ENCODE results near the gene C1orf226. TPM values are rescaled to one million over a fixed set of nuclear protein-coding genes. Genes with fewer than 3 reads are reported as not detected.

C1orf226 gene
- polyA plus RNA-seq, 1 donor (not counting 4 experiments of a cell fraction or from before 2014, with no cell fraction given) = 0.12 TPM

- H3K9me1 ChIP-seq (ENCODE audit: control insufficient read depth, extremely low read depth, insufficient read depth, low read length) = no peaks in the 10 kb centered on the region
- H3K27me3 ChIP-seq (ENCODE audit: control insufficient read depth, extremely low read depth, insufficient read depth, low read length) = peaks cover 6% of the 10 kb centered on the region
- no peak overlapping the region for H3K4me3 ChIP-seq (ENCODE audit: control insufficient read depth in 2 of 3, extremely low read depth in 1 of 3, insufficient read depth in 2 of 3, low read depth in 1 of 3, low read length in 3 of 3)
- H4K20me1 ChIP-seq (ENCODE audit: control insufficient read depth, extremely low read depth, insufficient read depth, low read length) = no peaks in the 10 kb centered on the region
- no peaks in the 10 kb centered on the region for H3K4me1 ChIP-seq (ENCODE audit: control insufficient read depth, extremely low read depth, insufficient read depth, low read length)
- no peak overlapping the region for H3K27ac ChIP-seq (ENCODE audit: control insufficient read depth, insufficient read depth, low read length)
- H3K79me2 ChIP-seq (ENCODE audit: control insufficient read depth, insufficient read depth, low read length) = no peaks in the 10 kb centered on the region
- no peak for TF ChIP-seq EZH2 (IDR thresholded peaks at IDR 0.05; ENCODE audit: low read length)
- TF ChIP-seq CTCF (optimal IDR thresholded peaks at IDR 0.05 in 1 of 3, IDR thresholded peaks at IDR 0.05 in 1 of 3, conservative IDR thresholded peaks at IDR 0.05 in 1 of 3; ENCODE audit: extremely low read depth in 1 of 3, insufficient read depth in 2 of 3, low read length in 3 of 3) = no peak
- no peak overlapping the region for H3K9ac ChIP-seq (ENCODE audit: control insufficient read depth, extremely low read depth, insufficient read depth, low read length)
- H2AFZ ChIP-seq (ENCODE audit: control insufficient read depth, low read length) = no peak overlapping the region
- H3K9me3 ChIP-seq (ENCODE audit: control insufficient read depth, low read depth, low read length) = no peaks in the 10 kb centered on the region
- dilution Hi-C loops (cut with MboI; ENCODE audit: extremely low pct_ligation_motif_present, low sequenced_read_pairs) = no loop called here
- no peak for FAIRE-seq
- H3K36me3 ChIP-seq (ENCODE audit: control insufficient read depth in 2 of 2, extremely low read depth in 1 of 2, insufficient read depth in 2 of 2, low read length in 2 of 2) = no peaks in the 10 kb centered on the region
- no peak for DNase-seq (ENCODE audit: low read depth, low spot score)
- H3K4me2 ChIP-seq (ENCODE audit: control insufficient read depth, extremely low read depth, insufficient read depth, low read depth, low read length) = no peak overlapping the region
Measured at GRCh38 chr1:162361349-162361748, 20.2 kb upstream of the C1orf226 start.

- no peak overlapping the region for H3K4me2 ChIP-seq (ENCODE audit: control insufficient read depth, extremely low read depth, insufficient read depth, low read depth, low read length)
- H3K9me3 ChIP-seq (ENCODE audit: control insufficient read depth, low read depth, low read length) = no peaks in the 10 kb centered on the region
- no peaks in the 10 kb centered on the region for H3K9me1 ChIP-seq (ENCODE audit: control insufficient read depth, extremely low read depth, insufficient read depth, low read length)
- FAIRE-seq = no peak
- H3K9ac ChIP-seq (ENCODE audit: control insufficient read depth, extremely low read depth, insufficient read depth, low read length) = no peak overlapping the region
- H3K4me3 ChIP-seq (ENCODE audit: control insufficient read depth in 2 of 3, extremely low read depth in 1 of 3, insufficient read depth in 2 of 3, low read depth in 1 of 3, low read length in 3 of 3) = no peak overlapping the region
- no peaks in the 10 kb centered on the region for H3K36me3 ChIP-seq (ENCODE audit: control insufficient read depth in 2 of 2, extremely low read depth in 1 of 2, insufficient read depth in 2 of 2, low read length in 2 of 2)
- dilution Hi-C loops (cut with MboI; ENCODE audit: extremely low pct_ligation_motif_present, low sequenced_read_pairs) = no loop called here
- H3K4me1 ChIP-seq (ENCODE audit: control insufficient read depth, extremely low read depth, insufficient read depth, low read length) = no peaks in the 10 kb centered on the region
- H3K27me3 ChIP-seq (ENCODE audit: control insufficient read depth, extremely low read depth, insufficient read depth, low read length) = peaks cover 6% of the 10 kb centered on the region
- DNase-seq (ENCODE audit: low read depth, low spot score) = no peak
- TF ChIP-seq EZH2 (IDR thresholded peaks at IDR 0.05; ENCODE audit: low read length) = no peak
- TF ChIP-seq CTCF (optimal IDR thresholded peaks at IDR 0.05 in 1 of 3, IDR thresholded peaks at IDR 0.05 in 1 of 3, conservative IDR thresholded peaks at IDR 0.05 in 1 of 3; ENCODE audit: extremely low read depth in 1 of 3, insufficient read depth in 2 of 3, low read length in 3 of 3) = no peak
- H3K79me2 ChIP-seq (ENCODE audit: control insufficient read depth, insufficient read depth, low read length) = no peaks in the 10 kb centered on the region
- no peak overlapping the region for H3K27ac ChIP-seq (ENCODE audit: control insufficient read depth, insufficient read depth, low read length)
- H2AFZ ChIP-seq (ENCODE audit: control insufficient read depth, low read length) = no peak overlapping the region
- no peaks in the 10 kb centered on the region for H4K20me1 ChIP-seq (ENCODE audit: control insufficient read depth, extremely low read depth, insufficient read depth, low read length)
Measured at GRCh38 chr1:162363823-162364222, 17.7 kb upstream of the C1orf226 start.
